ENCODE measurements around the gene HDC.

DNA sequence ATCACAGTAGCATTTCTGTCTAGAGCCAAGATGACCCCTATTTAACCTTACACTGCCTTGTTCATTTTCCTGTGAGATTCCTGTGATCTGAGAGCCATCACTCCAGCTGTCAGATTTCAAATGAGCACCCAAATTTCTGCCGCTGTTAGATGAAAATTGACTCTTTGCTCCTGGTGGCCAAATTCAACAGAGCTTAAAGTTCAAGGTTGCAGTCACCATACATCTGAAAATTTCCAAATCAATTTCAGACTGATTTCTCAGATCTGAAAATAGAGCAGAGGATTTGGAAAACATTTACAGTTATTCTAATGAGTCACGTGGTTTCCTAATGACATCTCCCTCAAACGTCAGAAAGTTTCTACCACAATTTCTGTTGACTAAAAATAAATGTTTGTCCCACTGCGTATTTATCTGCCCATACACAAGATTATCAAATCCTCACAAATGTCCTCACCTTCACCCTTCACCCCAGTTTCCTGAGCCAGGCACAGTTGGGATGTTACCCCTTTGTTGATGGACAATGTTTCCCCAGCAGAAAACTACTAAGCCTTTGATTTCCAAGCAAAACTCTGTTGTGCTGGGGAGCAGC is 16.4 kb downstream of the HDC start:
- no peak for TF ChIP-seq EZH2phosphoT487 (conservative IDR thresholded peaks at IDR 0.05; ENCODE audit: low read length)
- TF ChIP-seq, protein P1, sequence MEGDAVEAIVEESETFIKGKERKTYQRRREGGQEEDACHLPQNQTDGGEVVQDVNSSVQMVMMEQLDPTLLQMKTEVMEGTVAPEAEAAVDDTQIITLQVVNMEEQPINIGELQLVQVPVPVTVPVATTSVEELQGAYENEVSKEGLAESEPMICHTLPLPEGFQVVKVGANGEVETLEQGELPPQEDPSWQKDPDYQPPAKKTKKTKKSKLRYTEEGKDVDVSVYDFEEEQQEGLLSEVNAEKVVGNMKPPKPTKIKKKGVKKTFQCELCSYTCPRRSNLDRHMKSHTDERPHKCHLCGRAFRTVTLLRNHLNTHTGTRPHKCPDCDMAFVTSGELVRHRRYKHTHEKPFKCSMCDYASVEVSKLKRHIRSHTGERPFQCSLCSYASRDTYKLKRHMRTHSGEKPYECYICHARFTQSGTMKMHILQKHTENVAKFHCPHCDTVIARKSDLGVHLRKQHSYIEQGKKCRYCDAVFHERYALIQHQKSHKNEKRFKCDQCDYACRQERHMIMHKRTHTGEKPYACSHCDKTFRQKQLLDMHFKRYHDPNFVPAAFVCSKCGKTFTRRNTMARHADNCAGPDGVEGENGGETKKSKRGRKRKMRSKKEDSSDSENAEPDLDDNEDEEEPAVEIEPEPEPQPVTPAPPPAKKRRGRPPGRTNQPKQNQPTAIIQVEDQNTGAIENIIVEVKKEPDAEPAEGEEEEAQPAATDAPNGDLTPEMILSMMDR (IDR thresholded peaks at IDR 0.05; ENCODE audit: insufficient read depth, low read length, poor library complexity, severe bottlenecking): no peak
